K562 (cell line): ENCODE data around the gene CASP9. TPM values are rescaled to one million over a fixed set of nuclear protein-coding genes. Genes with fewer than 3 reads are reported as not detected.

Source experiments
- CBFB ChIP-seq: sonication (generic); formaldehyde crosslinking; IDR thresholded peaks from 2 replicates; pipeline ENCODE4 v1.4.0; 2020; ENCODE audit warnings: mild to moderate bottlenecking, missing genetic modification reagents
- CCNT2 ChIP-seq: IDR thresholded peaks from 2 replicates; pipeline ENCODE4 v1.6.1; 2011; ENCODE audit warnings: borderline replicate concordance, low read depth, mild to moderate bottlenecking, moderate library complexity, mixed read lengths, low read length; ENCODE audit not compliant: insufficient read length; ENCODE audit errors: extremely low read depth
- CEBPB ChIP-seq: fragments of 450-650 bp; IDR thresholded peaks from 2 replicates; pipeline ENCODE4 v1.6.1; 2016; ENCODE audit warnings: missing genetic modification characterization, missing compliant biosample characterization
- DIDO1 ChIP-seq: fragments of 450-650 bp; IDR thresholded peaks from 2 replicates; pipeline ENCODE4 v1.6.1; 2016; ENCODE audit warnings: low read depth, missing biosample characterization, missing genetic modification characterization
- EP300 ChIP-seq: IDR thresholded peaks from 2 replicates; pipeline ENCODE4 v1.6.1; 2012; ENCODE audit warnings: low read length, improper control_type of control experiment
- HMGN3 ChIP-seq: IDR thresholded peaks from 2 replicates; pipeline ENCODE4 v1.6.1; 2011; ENCODE audit warnings: borderline replicate concordance, low read depth, mild to moderate bottlenecking, mixed read lengths, low read length; ENCODE audit not compliant: insufficient read length; ENCODE audit errors: extremely low read depth
- HNRNPL ChIP-seq: fragments of 200-400 bp; formaldehyde crosslinking; IDR thresholded peaks from 2 replicates; pipeline ENCODE4 v1.6.1; 2017; ENCODE audit warnings: low read depth, mild to moderate bottlenecking, low read length
- HSF4 ChIP-seq: fragments of 250-450 bp; sonication (Bioruptor Pico); IDR thresholded peaks from 2 replicates; pipeline ENCODE4 v2.1.2; 2022; ENCODE audit warnings: mild to moderate bottlenecking, moderate library complexity, borderline replicate concordance
- LEF1 ChIP-seq: fragments of 450-650 bp; IDR thresholded peaks from 2 replicates; pipeline ENCODE4 v1.6.1; 2016; ENCODE audit warnings: mild to moderate bottlenecking
- MAFF ChIP-seq: IDR thresholded peaks from 2 replicates; pipeline ENCODE4 v1.6.1; 2012; ENCODE audit warnings: low read length, improper control_type of control experiment
- NCOR1 ChIP-seq: fragments of 450-650 bp; IDR thresholded peaks from 2 replicates; pipeline ENCODE4 v1.6.1; 2016; ENCODE audit warnings: mild to moderate bottlenecking, moderate library complexity
- PHF8 ChIP-seq: fragments of 200-600 bp; sonication (generic); IDR thresholded peaks from 2 replicates; pipeline ENCODE4 v1.6.1; 2012; ENCODE audit warnings: mixed run types, mild to moderate bottlenecking, inconsistent platforms, low read length, moderate library complexity, borderline replicate concordance
- RBM22 ChIP-seq: fragments of 200-400 bp; formaldehyde crosslinking; IDR thresholded peaks from 2 replicates; pipeline ENCODE4 v1.6.1; 2018; ENCODE audit warnings: low read length, low read depth; ENCODE audit not compliant: poor library complexity, severe bottlenecking
- SUPT5H ChIP-seq: fragments of 450-650 bp; IDR thresholded peaks from 2 replicates; pipeline ENCODE4 v1.6.1; 2016
- TARDBP ChIP-seq: fragments of 450-650 bp; IDR thresholded peaks from 2 replicates; pipeline ENCODE4 v1.6.1; 2016
- ZNF407 ChIP-seq: fragments of 450-650 bp; IDR thresholded peaks from 2 replicates; pipeline ENCODE4 v1.6.1; 2016; ENCODE audit warnings: low read depth
- ZNF584 ChIP-seq: fragments of 200-800 bp; sonication (Bioruptor generic); IDR thresholded peaks from 2 replicates; pipeline ENCODE4 v1.6.1; 2016; ENCODE audit warnings: low read depth, mild to moderate bottlenecking, missing genetic modification characterization, missing compliant biosample characterization
- ZNF695 ChIP-seq: fragments of 450-650 bp; formaldehyde crosslinking; IDR thresholded peaks from 2 replicates; pipeline ENCODE4 v1.4.0; 2020; ENCODE audit warnings: mild to moderate bottlenecking, moderate library complexity
- polyA plus RNA-seq, 8 experiments: library from polyadenylated mRNA; depleted of rRNA in 4 of 8; stranded (reverse) in 5 of 8; unstranded in 3 of 8; fragments of >200 nt; fragmentation: Nextera tagmentation in 2 of 8; fragmentation: Illumina TruSeq in 1 of 8; extraction: Ambion mirVana in 2 of 8; extraction: Trizol in 1 of 8; gene quantifications; 2 replicates each; pipeline versions ENCODE4 v1.2.1 to v1.2.3, GENCODE V29; 2011 to 2014; ENCODE audit warnings: inconsistent platforms in 1 of 8, missing spikeins in 1 of 8
- total RNA-seq, 7 experiments: library from RNA; depleted of rRNA in 6 of 7; stranded (reverse); fragments of >200 nt in 6 of 7; fragmentation: Illumina TruSeq in 2 of 7; extraction: Trizol in 2 of 7; gene quantifications; 2 replicates each; pipeline versions ENCODE4 v1.2.1 to v1.2.3, GENCODE V29; 2011 to 2021; ENCODE audit warnings: low replicate concordance in 1 of 7
- TF ChIP-seq, protein P1 (sequence below): sonication (generic); IDR thresholded peaks from 2 replicates; pipeline ENCODE4 v1.6.1; 2016

CASP9 gene
- total and polyA plus RNA-seq, 9 of the 15 experiments (the other 6 are each of a cell fraction or from before 2014, with no cell fraction given) = 10.8 to 54.1 (median 30.7) TPM

DNA sequence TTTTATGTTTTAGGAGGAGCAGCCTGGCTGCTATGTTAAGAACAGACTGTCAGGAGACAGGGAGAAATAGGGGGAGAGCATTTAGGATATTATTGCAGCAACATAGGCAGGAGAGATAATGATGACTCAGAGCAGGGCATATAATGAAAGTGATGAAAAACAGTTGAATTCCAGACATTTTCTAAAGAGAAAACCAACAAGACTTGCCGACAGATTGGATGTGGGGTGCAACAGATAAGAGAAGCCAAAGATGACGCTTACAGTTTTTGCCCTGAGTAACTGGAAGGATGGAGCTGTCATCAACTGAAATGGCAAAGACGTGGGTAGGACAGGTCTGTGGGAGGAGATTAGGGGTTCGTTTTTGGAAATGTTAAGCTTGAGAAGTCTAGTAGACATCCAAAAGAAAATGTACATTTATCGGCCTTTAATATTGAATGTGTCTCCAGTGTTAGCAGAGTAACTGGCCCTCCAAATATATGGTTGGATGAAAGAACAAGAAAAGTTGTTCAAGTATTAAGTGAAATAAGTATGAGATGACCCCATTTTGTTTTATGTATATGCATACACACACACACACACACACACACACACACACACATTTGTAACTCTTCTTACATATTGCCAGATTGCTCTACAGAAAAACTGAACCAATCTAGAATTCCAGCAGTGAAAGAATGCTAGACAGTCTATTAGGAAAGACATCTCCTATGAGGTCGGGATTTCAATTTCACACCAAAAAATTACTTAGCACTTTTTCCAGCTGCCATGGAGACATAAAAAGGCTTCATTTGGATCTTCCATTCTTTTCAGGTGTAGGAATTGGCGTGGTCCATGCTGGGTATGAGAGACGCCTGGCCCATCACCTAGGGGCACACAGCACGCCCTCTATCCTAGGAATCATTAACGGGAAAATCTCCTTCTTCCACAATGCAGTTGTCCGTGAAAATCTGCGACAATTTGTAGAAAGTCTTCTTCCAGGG lies 19.9 kb upstream of the CASP9 start (continued):
- TF ChIP-seq HMGN3 (peak; percentile 86), HNRNPL (0 out of 2 replicates have a peak, but pooled peaks have one; percentile 14), MAFF (peak; percentile 84), CBFB (no peak), NCOR1 (peak; percentile 99), LEF1 (peak; percentile 99), TARDBP (peak; percentile 67; the same call in 1 of the 2 replicates), ZNF695 (CRISPR knock-in tag) (no peak), ZNF584 (CRISPR knock-in tag) (peak; percentile 79; the same call in 1 of the 2 replicates), RBM22 (no peak), PHF8 (no peak), CEBPB (tag) (peak; percentile 96), HSF4 (CRISPR knock-in tag) (no peak; the same call in 1 of the 2 replicates), SUPT5H (peak; percentile 14; the same call in 1 of the 2 replicates), ZNF407 (no peak), EP300 (peak; percentile 98), CCNT2 (peak; percentile 97), DIDO1 (0 out of 2 replicates have a peak, but pooled peaks have one; percentile 14)
- TF ChIP-seq, protein P1, sequence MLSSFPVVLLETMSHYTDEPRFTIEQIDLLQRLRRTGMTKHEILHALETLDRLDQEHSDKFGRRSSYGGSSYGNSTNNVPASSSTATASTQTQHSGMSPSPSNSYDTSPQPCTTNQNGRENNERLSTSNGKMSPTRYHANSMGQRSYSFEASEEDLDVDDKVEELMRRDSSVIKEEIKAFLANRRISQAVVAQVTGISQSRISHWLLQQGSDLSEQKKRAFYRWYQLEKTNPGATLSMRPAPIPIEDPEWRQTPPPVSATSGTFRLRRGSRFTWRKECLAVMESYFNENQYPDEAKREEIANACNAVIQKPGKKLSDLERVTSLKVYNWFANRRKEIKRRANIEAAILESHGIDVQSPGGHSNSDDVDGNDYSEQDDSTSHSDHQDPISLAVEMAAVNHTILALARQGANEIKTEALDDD = 0 out of 2 replicates have a peak, but pooled peaks have one; percentile 45
